Measurements from ENCODE around the gene YTHDF1.

The YTHDF1 gene

GRCh38 chr20:63189322-63189642, 26.6 kb downstream of the YTHDF1 start:
- H3K4me3 ChIP-seq (ENCODE audit: low read depth, low read length, poor library complexity, severe bottlenecking), result no peak overlapping the region
- H3K27me3 ChIP-seq (ENCODE audit: insufficient read depth, low read length), result no peaks in the 10 kb centered on the region
- H3K9me3 ChIP-seq (ENCODE audit: low read length), result no peaks in the 10 kb centered on the region
- H2AFZ ChIP-seq (ENCODE audit: low read length), result no peak overlapping the region
- H3F3A ChIP-seq (ENCODE audit: insufficient read depth, low read length), result no peaks in the 10 kb centered on the region
- H3K4me1 ChIP-seq (ENCODE audit: insufficient read depth, low read length, severe bottlenecking), result no peaks in the 10 kb centered on the region
- H3K9ac ChIP-seq (ENCODE audit: low read length), result no peak overlapping the region
- H3K9me2 ChIP-seq (ENCODE audit: low read depth, low read length), result no peaks in the 10 kb centered on the region
- no peaks in the 10 kb centered on the region for H3K79me2 ChIP-seq (ENCODE audit: insufficient read depth, low read length)
- H3K36me3 ChIP-seq (ENCODE audit: insufficient read depth, low read length), result no peaks in the 10 kb centered on the region
- no peaks in the 10 kb centered on the region for H4K20me1 ChIP-seq (ENCODE audit: insufficient read depth, low read length)
- no peak overlapping the region for H3K4me2 ChIP-seq (ENCODE audit: low read length)
- H3K27ac ChIP-seq (ENCODE audit: low read depth, low read length, poor library complexity, severe bottlenecking), result no peak overlapping the region
- TF ChIP-seq CTCF (IDR thresholded peaks at IDR 0.05; ENCODE audit: low read length) (no peak), EZH2 (IDR thresholded peaks at IDR 0.05; ENCODE audit: borderline replicate concordance, low read length) (no peak)

GRCh38 chr20:63188641-63189321, 27.1 kb downstream of the YTHDF1 start:
- Histone ChIP-seq H3K9me3 (ENCODE audit: low read length) (no peaks in the 10 kb centered on the region), H3K27me3 (ENCODE audit: insufficient read depth, low read length) (no peaks in the 10 kb centered on the region), H3K4me2 (ENCODE audit: low read length) (no peak overlapping the region), H3F3A (ENCODE audit: insufficient read depth, low read length) (no peaks in the 10 kb centered on the region), H3K9me2 (ENCODE audit: low read depth, low read length) (no peaks in the 10 kb centered on the region), H3K36me3 (ENCODE audit: insufficient read depth, low read length) (no peaks in the 10 kb centered on the region), H3K4me3 (ENCODE audit: low read depth, low read length, poor library complexity, severe bottlenecking) (no peak overlapping the region), H3K4me1 (ENCODE audit: insufficient read depth, low read length, severe bottlenecking) (no peaks in the 10 kb centered on the region), H2AFZ (ENCODE audit: low read length) (no peak overlapping the region), H3K9ac (ENCODE audit: low read length) (no peak overlapping the region), H4K20me1 (ENCODE audit: insufficient read depth, low read length) (no peaks in the 10 kb centered on the region), H3K79me2 (ENCODE audit: insufficient read depth, low read length) (no peaks in the 10 kb centered on the region), H3K27ac (ENCODE audit: low read depth, low read length, poor library complexity, severe bottlenecking) (no peak overlapping the region)
- TF ChIP-seq CTCF (IDR thresholded peaks at IDR 0.05; ENCODE audit: low read length) (no peak), EZH2 (IDR thresholded peaks at IDR 0.05; ENCODE audit: borderline replicate concordance, low read length) (no peak)

- H3K9ac ChIP-seq (ENCODE audit: low read length), result no peak overlapping the region
- TF ChIP-seq CTCF (IDR thresholded peaks at IDR 0.05; ENCODE audit: low read length), result no peak
- no peak for TF ChIP-seq EZH2 (IDR thresholded peaks at IDR 0.05; ENCODE audit: borderline replicate concordance, low read length)
- no peak overlapping the region for H3K4me2 ChIP-seq (ENCODE audit: low read length)
- no peak overlapping the region for H2AFZ ChIP-seq (ENCODE audit: low read length)
- no peaks in the 10 kb centered on the region for H3K36me3 ChIP-seq (ENCODE audit: insufficient read depth, low read length)
- H3K27ac ChIP-seq (ENCODE audit: low read depth, low read length, poor library complexity, severe bottlenecking), result no peak overlapping the region
- H4K20me1 ChIP-seq (ENCODE audit: insufficient read depth, low read length), result no peaks in the 10 kb centered on the region
- H3K4me3 ChIP-seq (ENCODE audit: low read depth, low read length, poor library complexity, severe bottlenecking), result no peak overlapping the region
- no peaks in the 10 kb centered on the region for H3K27me3 ChIP-seq (ENCODE audit: insufficient read depth, low read length)
- H3K79me2 ChIP-seq (ENCODE audit: insufficient read depth, low read length), result no peaks in the 10 kb centered on the region
- H3K4me1 ChIP-seq (ENCODE audit: insufficient read depth, low read length, severe bottlenecking), result no peaks in the 10 kb centered on the region
- H3K9me3 ChIP-seq (ENCODE audit: low read length), result no peaks in the 10 kb centered on the region
- H3K9me2 ChIP-seq (ENCODE audit: low read depth, low read length), result no peaks in the 10 kb centered on the region
- H3F3A ChIP-seq (ENCODE audit: insufficient read depth, low read length), result no peaks in the 10 kb centered on the region
Measured at GRCh38 chr20:63188159-63188442, 27.8 kb downstream of the YTHDF1 start.
